Measurements from ENCODE around the gene PAK3. TPM values are rescaled to one million over a fixed set of nuclear protein-coding genes. Genes with fewer than 3 reads are reported as not detected.

Gene PAK3
- polyA plus RNA-seq, 12 donors, result 7.7 to 17.8 (median 11.9) TPM; not detected in 1

DNA sequence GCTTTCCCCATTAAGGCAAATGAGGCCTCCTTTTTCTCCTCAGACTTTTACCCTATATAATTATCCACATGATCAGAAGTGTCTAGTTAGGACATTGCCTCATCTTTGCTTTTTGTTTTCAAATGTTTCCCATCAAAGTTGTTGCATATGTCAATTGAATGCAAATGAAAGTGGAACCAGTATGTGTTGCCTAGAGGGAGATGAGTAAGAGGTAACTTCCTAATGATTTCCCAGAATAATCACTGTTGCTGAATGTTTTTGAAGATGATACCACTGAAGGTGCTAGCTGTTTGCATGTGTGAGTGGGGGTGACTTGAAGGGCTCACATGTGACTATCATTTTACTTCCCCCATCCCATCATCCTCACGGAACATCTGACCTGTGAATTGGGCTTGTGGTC lies 33.9 kb downstream of the PAK3 start:
- no peak for DNase-seq

DNA sequence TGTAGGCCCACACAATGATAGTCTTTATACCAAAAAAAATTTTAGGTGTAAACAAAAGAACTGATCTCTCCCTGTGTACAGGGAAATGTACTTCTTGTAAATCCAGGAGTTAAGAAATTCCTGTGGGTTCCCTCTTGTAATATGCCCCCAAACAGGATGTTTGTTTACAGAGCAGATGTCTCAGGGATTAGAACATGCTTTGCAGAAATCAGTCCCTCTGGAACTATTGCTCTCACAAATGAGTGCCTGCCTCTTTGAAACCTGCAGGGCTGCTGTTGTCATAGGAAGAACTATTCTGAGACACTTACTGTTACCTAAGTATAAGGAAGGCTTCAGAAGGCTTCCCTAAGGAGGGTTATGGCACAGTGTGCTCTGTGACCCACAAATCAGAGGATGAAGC lies 35.6 kb downstream of the PAK3 start:
- no peak for DNase-seq

DNA sequence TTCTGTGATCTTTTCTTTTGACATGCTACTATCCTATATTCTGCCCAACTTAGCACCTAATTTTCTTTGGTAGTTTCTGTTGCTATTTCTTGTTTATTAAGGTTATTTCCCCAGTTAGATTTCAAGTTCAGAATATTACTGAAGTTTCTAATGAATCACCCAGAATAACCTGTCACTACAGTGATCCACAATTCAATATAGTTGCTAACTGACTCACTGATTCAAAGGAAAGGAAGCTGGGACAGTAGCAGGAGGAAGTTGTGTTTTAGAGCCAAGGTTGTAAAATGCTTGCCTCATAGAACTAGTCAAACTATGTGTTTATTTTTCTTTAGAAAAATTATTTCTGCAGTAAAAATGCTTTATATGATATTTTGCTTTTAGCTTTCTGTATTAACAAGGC lies 37.4 kb downstream of the PAK3 start:
- no peak for DNase-seq

DNA sequence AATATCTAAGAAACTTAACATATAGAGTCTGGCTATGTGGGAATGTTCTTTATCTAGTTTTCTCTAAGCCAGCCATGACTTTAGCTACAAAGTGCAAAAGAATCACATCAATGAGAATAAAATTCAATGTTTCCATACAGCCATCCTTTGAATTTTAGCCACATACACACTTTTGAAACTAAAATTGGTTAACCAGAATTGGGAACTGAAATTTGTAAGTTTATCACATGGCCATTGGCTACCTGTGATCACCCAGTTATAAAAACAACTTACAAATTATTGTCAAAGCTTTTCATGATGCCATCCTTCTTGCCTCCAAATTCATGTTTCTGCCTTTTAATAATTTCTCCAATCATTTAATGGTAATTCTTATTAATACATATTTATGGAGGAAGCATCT lies 49.9 kb downstream of the PAK3 start:
- DNase-seq, result no peak

DNA sequence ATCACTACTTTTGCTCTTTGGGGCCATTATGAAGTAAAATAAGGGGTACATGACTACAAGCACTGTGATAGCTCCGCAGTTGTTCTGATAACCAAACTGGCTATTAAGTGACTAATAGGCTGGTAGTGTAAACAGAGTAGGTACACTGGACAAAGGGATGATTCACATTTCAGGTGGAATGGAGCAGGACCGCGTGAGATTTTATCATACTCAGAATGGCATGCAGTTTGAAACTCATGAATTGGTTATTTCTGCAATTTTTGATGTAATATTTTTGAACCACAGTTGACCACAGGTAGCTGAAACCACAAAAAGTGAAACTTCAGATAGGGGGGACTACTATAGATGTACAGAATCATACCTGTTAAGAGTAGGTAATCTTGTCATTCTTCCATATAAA lies 55.8 kb downstream of the PAK3 start:
- DNase-seq, result no peak

DNA sequence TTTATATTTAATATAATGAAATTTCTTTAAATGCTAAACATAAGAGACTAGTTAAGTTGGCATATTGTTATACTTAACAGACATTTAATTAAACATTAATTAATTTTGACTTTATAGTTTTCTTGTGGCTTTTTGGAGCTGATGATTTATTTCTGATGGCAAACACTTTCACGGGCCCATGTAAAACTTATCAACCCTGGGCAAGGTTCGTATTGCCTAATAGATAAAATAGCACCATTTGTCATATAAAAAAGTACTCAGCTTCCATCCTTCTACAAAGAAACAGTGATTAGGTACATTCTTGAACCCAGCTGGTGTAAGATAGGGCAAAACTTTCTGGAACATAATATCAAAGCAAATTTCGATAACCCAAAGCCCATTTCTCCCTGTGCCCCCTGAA lies 63.2 kb downstream of the PAK3 start:
- no peak for DNase-seq

DNA sequence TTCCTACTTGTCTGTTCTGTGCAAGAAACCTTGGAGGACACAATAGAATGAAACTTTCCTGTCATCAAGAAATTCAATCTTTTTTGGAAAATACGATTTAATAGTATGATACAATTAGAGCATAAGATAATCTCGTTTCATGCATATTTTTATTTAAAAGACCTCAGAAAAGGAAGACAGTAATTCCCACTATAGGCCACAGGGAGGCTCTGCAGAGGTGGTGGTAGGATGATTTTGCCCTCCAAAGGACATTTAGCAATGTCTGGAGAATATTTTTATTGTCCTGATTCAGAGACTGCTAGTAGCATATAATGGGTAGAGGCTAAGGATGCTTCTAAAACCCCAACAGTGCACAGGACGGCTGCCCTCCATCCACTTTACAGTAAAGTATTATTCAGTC lies 68.7 kb downstream of the PAK3 start:
- no peak for DNase-seq

DNA sequence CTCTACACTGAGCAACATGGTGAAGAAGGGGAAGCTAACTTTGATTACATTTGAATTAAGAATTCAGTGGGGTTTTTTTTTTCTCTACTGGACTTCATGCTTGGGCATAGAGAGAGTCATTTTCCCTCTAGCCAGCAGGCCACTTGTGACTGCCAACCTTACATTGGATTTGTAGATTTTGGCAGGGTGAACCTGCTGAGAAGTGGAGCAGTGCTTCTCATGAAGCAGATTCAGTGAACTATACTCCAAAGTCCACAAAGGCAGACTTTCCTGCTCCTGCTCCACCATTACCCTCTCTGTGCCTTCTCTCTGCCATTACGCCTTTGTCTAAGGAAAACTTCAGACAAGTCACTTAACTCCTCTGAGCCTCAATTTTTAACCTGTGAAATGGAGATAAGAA lies 69.9 kb downstream of the PAK3 start:
- no peak for DNase-seq

DNA sequence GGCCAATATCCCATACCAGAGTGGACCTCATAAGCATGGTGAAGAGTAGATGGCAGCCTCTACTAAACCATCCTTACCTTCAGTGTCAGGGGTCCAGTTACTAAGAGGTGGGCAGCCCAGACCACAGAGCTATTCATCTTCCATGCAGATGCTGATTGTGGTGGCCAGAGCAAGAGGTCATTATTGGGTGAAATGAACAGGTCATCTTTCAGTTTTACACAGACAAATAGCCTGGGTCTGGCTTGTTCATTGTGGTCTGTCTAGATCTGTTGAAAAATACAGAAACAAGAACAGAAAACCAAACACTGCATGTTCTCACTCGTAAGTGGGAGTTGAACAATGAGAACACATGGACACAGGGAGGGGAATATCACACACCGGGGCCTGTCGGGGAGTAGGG lies 71.3 kb downstream of the PAK3 start:
- no peak for DNase-seq

DNA sequence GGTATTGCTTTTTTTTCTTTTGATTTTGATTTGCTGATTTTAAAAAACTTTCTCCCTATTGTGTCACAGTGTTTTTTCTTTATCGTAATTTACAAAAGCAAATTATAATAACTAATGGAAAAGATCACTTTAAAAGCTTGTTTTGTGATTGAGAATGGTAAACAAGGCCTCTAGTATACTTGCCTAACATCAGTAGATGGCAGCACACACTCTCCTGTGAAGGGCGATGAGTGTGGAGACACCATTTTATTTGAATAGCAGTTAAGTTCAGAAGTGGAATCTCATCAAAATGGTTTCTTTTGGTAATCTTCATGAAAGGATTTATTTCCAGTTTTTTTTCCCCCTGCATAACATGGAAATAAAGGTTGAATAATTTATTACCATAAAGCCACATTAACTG lies 72.3 kb downstream of the PAK3 start:
- peak; percentile 36 for DNase-seq

DNA sequence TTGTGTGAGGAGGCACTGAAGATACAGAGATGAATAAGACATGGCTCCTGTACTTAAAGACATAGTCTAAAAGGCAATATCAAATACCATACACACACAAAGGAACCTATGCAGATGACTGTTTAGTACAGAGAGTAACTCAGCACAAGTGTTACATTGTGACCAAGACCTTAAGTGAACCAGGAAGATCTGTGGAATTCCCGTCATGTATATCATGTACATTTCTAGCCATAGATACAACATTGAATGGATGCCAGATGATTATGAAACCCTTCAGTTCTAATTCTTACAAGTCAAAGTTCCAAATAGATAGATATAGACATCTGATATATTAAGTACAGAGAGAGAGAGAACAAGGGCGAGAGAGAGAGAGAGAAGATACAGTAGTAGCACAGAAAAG lies 73.2 kb downstream of the PAK3 start:
- DNase-seq, result no peak

DNA sequence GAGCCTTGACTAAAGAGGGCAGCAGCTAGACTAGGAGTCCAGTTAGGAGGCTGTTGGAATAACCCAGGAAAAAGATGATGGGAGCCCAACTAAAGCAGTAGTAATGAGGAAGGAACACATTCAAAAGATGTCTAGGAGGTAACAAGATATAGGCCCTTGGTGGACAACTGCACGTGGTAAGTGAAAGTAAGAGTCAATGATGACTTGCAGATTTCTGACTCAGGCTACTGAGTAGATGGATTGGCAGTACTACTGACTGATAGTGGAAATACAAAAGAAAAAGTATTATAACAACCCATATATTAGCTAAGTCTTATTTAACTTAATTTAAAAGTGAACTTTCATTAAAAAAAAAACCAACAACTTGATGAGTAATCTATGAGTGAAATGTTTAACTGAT lies 74.0 kb downstream of the PAK3 start:
- no peak for DNase-seq

DNA sequence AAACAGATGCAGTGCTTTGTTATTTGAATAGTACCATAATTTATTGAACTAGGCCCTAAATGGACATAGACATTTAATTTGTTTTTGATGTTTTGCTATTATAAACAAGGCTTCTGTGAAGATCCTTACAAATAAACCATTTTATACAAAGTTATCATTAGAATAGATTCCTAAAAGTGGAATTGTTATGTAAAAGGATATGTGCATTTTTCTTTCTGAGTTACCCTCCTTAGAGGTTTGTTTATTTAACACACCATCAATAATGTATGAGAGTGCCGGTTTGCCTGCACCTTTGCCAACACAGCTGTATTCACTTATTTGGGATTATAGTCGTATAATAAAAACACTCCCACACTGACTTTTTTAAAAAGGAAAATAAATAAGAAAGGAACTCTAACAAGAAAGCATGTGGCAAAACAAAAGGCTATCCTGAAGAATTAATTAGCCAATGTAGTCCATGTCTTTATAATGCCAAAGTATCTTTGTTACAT lies 84.8 kb downstream of the PAK3 start:
- peak; percentile 57 for DNase-seq

DNA sequence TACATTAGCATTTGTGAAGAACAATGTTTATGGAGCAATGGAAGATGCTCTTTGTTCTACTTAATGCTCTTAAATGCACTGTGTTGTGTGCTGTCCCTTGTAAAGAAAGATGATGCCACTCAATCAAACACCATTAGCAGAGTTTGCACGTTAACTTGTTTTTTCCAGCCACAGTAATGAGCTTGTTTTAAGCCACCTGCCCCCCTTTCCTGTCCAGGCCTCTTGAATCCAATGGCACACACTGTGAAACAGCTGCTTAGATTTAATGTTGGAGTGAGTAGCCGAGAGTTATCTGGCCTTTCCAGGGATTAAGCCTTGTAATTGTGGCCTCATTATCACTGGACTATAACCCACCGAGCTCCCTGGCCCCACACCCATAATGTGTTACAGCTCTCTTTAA lies 86.0 kb downstream of the PAK3 start:
- peak; percentile 28 for DNase-seq

DNA sequence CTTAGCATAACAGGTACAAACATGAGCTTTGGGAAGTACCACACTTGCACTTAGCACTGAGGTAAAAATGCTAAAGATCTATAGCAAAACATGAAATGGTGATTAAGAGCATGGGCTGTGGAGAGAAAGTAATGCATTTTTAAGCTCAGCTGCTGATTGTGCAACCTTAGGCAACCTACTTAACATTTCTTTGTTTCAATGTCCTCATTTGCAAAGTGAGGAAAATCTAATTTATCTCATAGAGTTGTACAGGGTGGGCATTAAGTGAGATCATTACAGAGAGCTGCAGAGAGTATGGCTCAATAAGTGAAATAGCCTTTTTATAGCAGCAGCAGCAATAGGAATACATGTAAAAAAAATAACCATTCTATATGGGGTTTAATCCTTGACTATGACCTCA lies 87.0 kb downstream of the PAK3 start:
- no peak for DNase-seq

DNA sequence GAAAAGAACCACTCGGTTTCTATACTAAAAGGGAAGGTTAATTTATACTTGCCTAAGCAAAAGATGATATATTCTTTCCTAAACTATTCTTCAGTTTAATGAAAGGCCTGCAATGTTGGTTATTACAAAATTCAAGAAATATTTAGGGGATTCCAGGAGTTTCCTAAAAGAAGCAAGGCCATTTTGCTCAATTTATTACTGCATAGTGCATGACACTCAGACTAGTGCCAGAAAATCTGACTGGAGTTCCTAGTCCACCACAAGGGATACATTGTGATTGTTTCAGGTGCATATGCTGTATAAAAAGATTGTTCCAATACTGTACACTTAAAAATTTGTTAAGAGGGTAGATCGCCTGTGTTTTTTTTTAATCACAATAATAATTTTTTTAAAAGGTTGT lies 95.6 kb downstream of the PAK3 start:
- DNase-seq, result no peak

DNA sequence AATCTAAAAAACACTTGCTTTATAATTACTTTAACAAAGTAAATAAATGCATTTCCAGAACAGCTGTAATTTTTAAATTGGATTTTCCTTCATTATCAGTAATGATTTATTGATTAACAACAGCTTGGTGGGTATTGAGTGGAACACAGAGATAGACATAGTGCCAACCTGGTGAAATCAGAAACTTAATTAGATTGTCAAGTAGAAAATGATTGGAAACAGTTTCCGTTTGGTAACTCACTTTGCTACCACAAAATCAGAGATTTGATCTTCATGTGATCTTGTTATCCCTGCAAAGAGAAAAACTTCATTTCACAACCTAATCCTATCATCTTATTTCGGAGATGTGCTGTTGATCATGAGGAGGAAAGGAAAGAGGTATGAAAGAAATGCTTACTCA lies 103.5 kb downstream of the PAK3 start:
- DNase-seq, result no peak

DNA sequence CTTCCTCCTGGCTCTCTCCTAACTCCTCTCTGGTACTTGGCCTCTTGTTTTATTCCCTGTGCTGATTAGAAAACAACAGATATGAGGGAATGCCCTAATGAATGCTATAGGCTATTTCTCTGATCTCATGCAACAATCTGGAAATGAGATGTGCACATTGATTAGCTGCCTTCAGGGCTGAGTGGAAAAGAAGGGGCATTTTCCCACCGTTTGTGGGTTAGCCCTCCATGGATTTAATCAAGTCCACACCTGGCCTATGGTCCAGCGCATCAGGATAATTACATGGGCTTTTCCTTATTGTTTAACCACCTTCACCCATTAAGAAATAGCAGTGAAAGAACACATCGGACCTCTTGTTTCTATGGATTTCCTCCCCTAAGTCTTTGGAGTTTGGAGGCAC lies 104.3 kb downstream of the PAK3 start:
- DNase-seq, result no peak

DNA sequence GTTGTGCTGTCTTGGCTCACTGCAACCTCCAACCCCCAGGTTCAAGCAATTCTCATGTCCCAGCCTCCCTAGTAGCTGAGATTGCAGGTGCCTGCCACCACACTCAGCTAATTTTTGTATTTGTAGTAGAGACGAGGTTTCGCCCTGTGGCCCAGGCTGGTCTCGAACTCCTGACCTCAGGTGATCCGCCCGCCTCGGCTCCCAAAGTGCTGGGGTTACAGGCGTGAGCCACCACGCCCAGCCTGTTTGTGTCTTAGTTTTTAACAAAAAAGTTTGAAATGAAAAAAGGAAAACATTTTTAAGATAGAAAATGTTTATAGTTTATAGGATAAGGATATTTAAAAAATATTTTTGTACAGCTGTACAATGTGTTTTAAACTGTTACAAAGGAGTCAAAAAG lies 111.9 kb downstream of the PAK3 start:
- no peak for DNase-seq

DNA sequence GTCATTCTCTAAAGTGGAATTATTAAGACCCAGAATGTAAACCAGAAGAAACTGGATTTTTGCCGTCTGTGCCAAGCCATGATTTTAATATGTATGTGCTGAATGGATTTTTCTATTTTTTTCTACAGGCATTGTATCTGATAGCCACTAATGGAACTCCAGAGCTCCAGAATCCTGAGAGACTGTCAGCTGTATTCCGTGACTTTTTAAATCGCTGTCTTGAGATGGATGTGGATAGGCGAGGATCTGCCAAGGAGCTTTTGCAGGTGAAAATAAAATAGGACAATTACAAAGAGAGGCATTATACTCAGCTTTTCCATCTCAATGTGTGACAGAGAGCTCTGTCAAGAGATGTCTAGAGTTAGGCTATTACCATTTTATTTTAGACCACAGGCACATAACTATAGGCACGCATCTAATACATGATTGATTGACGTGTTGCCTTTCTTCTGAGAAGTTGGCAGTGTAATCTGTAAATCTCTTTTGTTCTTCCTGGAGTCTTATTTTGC lies 120.4 kb downstream of the PAK3 start:
- no peak for DNase-seq

DNA sequence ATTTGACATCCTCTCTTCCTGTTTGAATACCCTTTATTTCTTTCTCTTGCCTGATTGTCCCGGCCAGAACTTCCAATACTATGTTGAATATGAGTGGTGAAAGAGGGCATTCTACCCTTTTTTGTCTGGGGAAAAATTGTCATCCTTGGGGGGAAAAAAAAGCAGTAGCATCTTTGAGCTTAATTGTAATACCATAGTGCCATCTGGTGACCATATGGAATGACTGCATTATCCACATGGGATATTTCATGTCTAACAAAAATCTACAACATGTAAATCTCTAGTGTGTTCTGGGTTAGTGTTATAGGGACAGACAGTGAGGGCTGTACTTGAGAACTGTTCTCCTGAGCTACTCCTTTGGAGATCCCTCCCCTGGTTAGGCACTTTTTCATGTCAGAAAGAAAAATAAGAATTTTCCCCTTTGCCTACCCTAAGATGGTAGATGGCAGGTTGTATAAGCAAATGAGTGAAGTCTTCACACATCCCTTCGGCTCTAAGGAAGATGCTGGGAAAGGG lies 148.3 kb downstream of the PAK3 start:
- no peak for DNase-seq

DNA sequence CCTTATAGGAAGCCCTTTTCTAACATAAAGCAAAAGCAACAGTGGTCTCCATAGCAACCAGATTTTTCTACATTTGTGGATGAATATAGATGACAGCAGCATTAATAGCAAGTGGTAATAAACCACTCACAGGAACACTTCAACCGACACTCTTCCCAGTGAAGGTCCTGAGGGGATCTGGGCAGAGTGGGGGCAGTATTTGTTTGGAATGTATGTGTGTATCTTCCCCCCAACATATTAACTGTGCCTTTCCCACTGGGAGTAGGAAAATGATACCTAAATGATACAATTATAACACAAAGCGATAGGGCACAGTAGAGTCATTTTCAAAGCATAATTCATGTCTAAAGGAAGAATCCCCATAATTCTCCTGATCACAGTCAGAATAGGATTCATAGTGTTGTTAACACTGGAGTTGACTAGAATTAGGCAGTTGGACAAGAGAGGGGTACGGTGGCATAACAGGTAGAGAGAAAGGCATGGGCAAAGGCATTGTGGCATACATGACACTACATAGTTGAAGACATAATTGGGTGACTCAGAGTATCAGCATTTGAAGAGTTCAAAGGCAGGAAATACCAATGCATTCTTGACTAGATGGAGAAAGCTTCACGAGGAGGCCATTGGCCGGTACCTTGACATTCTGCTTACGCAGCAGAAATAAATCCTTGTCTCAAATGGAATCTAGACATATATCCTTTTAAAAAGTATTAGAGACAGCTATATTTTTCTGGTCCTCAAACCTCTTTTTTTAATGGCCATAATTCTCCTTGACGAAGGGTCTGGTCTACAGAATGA lies 159.1 kb downstream of the PAK3 start:
- no peak for DNase-seq

DNA sequence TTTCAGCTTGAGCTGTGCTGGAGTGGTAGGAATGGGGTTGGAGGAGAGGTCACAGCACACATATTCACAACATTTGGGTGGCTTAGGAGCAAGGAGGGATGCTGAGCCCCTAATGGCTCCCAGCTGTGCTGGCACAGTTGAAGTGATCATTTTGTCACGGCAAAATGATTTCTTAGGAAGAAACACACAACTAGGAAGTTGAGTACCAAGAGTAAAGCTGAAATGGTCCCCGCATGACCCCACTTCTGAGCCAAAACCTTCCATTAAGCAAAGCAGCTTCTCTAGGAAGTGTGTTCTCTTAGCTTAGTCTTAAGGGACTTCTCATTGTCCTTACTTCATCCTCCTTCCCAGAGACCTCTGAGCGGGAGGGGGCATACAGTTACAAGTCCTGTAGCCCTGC lies 161.7 kb downstream of the PAK3 start:
- peak; percentile 51 for DNase-seq

DNA sequence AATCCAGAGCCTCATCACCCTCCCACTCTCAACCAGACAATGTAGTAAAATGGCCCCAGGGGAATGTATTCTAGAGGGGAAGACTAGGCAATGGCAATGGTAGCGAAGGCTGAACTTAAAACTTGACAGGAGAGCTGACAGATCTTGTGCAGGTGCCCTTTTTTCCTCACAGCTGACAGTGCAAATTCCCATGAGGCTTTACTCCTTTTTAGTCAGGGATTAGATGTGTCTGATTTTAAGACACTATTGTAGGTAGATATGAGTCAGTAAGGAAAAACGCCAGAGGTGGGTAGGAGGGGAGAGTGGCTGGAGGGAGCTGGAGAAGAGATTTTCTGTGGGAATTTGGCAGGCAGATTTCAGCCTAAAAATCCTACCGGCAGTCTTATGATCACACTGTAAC lies 163.6 kb downstream of the PAK3 start:
- no peak for DNase-seq
